Gastroesophageal sphincter (tissue), 3 donors: ENCODE results near the gene TMEM108.

Source experiments
- CTCF ChIP-seq, 4 experiments: fragments of 200-600 bp in 2 of 4; fragments of 450-650 bp in 2 of 4; sonication (generic) in 1 of 4; IDR thresholded peaks; one replicate each; pipeline ENCODE4 v1.5.1; 2017 to 2019; ENCODE audit warnings: antibody characterized with exemption in 4 of 4, mild to moderate bottlenecking in 2 of 4, moderate library complexity in 2 of 4
- POLR2A ChIP-seq, 2 donors: fragments of 450-650 bp; IDR thresholded peaks; one replicate each; pipeline ENCODE4 v1.6.1; 2017; ENCODE audit warnings: antibody characterized with exemption in 2 of 2, mild to moderate bottlenecking in 2 of 2, moderate library complexity in 1 of 2
- POLR2AphosphoS5 ChIP-seq: sonication (generic); formaldehyde crosslinking; IDR thresholded peaks from one replicate; pipeline ENCODE4 v1.6.1; 2017; ENCODE audit warnings: antibody characterized with exemption

GRCh38 chr3:133103706-133104105, 65.5 kb downstream of the TMEM108 start:
- no peak for TF ChIP-seq POLR2AphosphoS5
- no peak for TF ChIP-seq POLR2A (IDR thresholded peaks at IDR 0.05)
- no peak for TF ChIP-seq CTCF (IDR thresholded peaks at IDR 0.05)
